Retinal pigment epithelial cell (primary cell): Measurements from ENCODE around the gene IGSF9.

Experiments used
- DNase-seq: peaks from one replicate; pipeline ENCODE4 v3.0.0-alpha.2; 2010; ENCODE audit warnings: low read depth
- H3K4me3 ChIP-seq: 2 replicates; pipeline ENCODE4 v1.5.1; 2011; ENCODE audit warnings: mild to moderate bottlenecking, low read length, control low read depth, moderate library complexity
- TF ChIP-seq, protein P1 (sequence below): conservative IDR thresholded peaks from 2 replicates; pipeline ENCODE4 v1.5.1; 2011; ENCODE audit warnings: low read depth, low read length, control low read depth, inconsistent platforms

Gene IGSF9

DNA sequence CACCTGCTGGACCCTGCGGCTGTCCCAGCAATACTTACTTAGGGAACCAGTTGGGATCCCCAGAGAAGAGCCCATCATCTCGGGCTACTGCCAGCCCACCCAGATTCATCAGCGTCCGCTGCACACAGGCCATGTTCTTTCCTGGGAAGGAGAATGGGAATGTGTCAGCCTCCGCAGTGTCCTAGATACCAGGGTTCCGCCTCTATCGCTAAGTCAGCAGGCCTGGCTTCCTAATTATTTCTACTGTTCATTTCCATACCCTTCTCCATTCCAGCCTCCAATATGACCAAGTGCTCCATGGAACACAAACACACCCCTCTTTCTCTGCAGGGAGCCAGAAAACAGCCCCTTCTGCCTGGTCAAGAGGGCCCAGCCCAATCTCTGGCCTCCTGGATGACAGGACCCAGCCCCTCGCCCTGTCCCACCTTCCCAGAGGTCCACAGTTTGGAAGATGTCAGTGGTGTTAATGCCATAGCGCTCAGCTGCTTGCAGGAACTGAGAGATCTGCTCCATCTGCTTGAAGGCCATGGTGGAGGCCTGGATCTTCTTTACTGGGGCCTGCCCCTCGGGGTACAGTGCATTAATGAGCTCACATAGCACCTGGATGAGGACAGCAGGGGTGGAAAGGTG lies 26.1 kb downstream of the IGSF9 start:
- TF ChIP-seq, protein P1, sequence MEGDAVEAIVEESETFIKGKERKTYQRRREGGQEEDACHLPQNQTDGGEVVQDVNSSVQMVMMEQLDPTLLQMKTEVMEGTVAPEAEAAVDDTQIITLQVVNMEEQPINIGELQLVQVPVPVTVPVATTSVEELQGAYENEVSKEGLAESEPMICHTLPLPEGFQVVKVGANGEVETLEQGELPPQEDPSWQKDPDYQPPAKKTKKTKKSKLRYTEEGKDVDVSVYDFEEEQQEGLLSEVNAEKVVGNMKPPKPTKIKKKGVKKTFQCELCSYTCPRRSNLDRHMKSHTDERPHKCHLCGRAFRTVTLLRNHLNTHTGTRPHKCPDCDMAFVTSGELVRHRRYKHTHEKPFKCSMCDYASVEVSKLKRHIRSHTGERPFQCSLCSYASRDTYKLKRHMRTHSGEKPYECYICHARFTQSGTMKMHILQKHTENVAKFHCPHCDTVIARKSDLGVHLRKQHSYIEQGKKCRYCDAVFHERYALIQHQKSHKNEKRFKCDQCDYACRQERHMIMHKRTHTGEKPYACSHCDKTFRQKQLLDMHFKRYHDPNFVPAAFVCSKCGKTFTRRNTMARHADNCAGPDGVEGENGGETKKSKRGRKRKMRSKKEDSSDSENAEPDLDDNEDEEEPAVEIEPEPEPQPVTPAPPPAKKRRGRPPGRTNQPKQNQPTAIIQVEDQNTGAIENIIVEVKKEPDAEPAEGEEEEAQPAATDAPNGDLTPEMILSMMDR: no peak
- no peak for DNase-seq
- no peak overlapping the region for H3K4me3 ChIP-seq

- DNase-seq: no peak
- H3K4me3 ChIP-seq: no peak overlapping the region
- TF ChIP-seq, protein P1: no peak
Observed at GRCh38 chr1:159918352-159919200, 26.8 kb downstream of the IGSF9 start.

GRCh38 chr1:159917533-159918351 lies 27.7 kb downstream of the IGSF9 start:
- no peak overlapping the region for H3K4me3 ChIP-seq
- TF ChIP-seq, protein P1: no peak
- no peak for DNase-seq

GRCh38 chr1:159916242-159917051 lies 29.0 kb downstream of the IGSF9 start:
- TF ChIP-seq, protein P1: peak; percentile 1
- H3K4me3 ChIP-seq: no peak overlapping the region
- DNase-seq: peak; percentile 92

DNA sequence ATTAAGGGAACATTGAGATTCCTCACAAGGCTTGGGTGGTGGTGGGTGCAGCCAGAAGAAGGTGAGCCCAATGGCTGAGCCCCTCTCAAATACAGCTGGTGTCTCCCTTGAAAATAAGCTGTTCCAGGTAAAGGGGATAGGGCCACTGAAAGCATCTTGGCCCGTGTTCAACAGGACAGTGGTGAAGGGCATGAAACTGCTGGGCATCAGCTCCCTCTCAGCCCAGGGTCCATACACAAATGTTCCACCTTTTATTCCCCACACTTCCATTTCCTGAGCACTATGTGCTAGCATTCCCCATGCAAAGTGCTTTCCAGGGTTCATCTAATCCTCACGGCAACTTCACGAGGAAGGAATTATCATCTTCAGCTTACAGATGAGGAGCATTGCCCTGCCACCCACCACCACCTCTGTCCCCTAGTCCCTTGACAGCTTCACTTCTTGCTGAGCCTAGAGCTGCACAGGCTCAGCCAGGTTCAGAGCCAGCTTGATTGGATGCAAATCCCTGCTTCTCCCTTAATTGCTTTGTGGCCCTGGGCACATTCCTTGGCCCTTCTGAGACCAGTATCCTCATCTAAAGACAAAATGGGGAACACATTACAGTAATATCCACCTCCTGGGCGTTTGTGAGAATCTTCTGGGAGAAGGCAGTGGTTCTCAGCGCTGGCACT lies 29.7 kb downstream of the IGSF9 start:
- DNase-seq: no peak
- TF ChIP-seq, protein P1: no peak
- no peak overlapping the region for H3K4me3 ChIP-seq

GRCh38 chr1:159914252-159915018 lies 31.0 kb downstream of the IGSF9 start:
- DNase-seq: no peak

More at GRCh38 chr1:159914252-159915018, 31.0 kb downstream of the IGSF9 start:
- TF ChIP-seq, protein P1: no peak
- no peak overlapping the region for H3K4me3 ChIP-seq
